ENCODE results near the gene HDAC4.
A peak's percentile ranks its signal among the peaks of the same experiment; 100 is the strongest.

The HDAC4 gene

GRCh38 chr2:239058766-239059165 lies 342.1 kb downstream of the HDAC4 start:
- DNase-seq: no peak

- DNase-seq: no peak
Measured at GRCh38 chr2:239057533-239057932, 343.3 kb downstream of the HDAC4 start.

- no peak for DNase-seq
Measured at GRCh38 chr2:239056611-239057010, 344.2 kb downstream of the HDAC4 start.

GRCh38 chr2:239055756-239056493 lies 344.9 kb downstream of the HDAC4 start:
- no peak for DNase-seq

- no peak for DNase-seq
Measured at GRCh38 chr2:239054921-239055320, 345.9 kb downstream of the HDAC4 start.

- no peak for DNase-seq
Measured at GRCh38 chr2:239053801-239054503, 346.9 kb downstream of the HDAC4 start.

- DNase-seq: no peak
Measured at GRCh38 chr2:239052798-239053665, 347.8 kb downstream of the HDAC4 start.

- DNase-seq: no peak
Measured at GRCh38 chr2:239051891-239052445, 348.9 kb downstream of the HDAC4 start.

GRCh38 chr2:239050252-239050649 lies 350.6 kb downstream of the HDAC4 start:
- no peak for DNase-seq

- DNase-seq: peak; percentile 29
Measured at GRCh38 chr2:239049421-239050251, 351.2 kb downstream of the HDAC4 start.

- DNase-seq: no peak
Measured at GRCh38 chr2:239048736-239049135, 352.1 kb downstream of the HDAC4 start.

- DNase-seq: no peak
Measured at GRCh38 chr2:239047861-239048260, 353.0 kb downstream of the HDAC4 start.

GRCh38 chr2:239047420-239047819 lies 353.4 kb downstream of the HDAC4 start:
- no peak for DNase-seq

GRCh38 chr2:239046822-239047221 lies 354.0 kb downstream of the HDAC4 start:
- DNase-seq: no peak

- no peak for DNase-seq
Measured at GRCh38 chr2:239044336-239044735, 356.5 kb downstream of the HDAC4 start.

GRCh38 chr2:239043326-239043725 lies 357.5 kb downstream of the HDAC4 start:
- DNase-seq: no peak

GRCh38 chr2:239042551-239043320 lies 358.1 kb downstream of the HDAC4 start:
- no peak for DNase-seq

- DNase-seq: no peak
Measured at GRCh38 chr2:239042046-239042445, 358.8 kb downstream of the HDAC4 start.

- DNase-seq: no peak
Measured at GRCh38 chr2:239041062-239041461, 359.8 kb downstream of the HDAC4 start.

- no peak for DNase-seq
Measured at GRCh38 chr2:239040152-239040761, 360.6 kb downstream of the HDAC4 start.

- DNase-seq: no peak
Measured at GRCh38 chr2:239039479-239039861, 361.4 kb downstream of the HDAC4 start.

Measured in fibroblast of skin of abdomen (primary cell).